ENCODE results near the gene FILIP1L. TPM values are rescaled to one million over a fixed set of nuclear protein-coding genes. Genes with fewer than 3 reads are reported as not detected.

FILIP1L gene
- polyA plus RNA-seq, 1 experiment: 31.2 TPM

- no peak overlapping the region for H3K4me3 ChIP-seq (ENCODE audit: low read depth, low read length)
- no peak for DNase-seq (ENCODE audit: low read depth)
- no peaks in the 10 kb centered on the region for H3K36me3 ChIP-seq (ENCODE audit: control insufficient read depth, insufficient read depth, low read length)
- ChIA-PET POLR2A (interaction anchor here (0.6 kb wide), 1 partner anchor 568 kb away, joined by 9 read pairs; no protein-coding TSS in a partner anchor), CTCF (no interaction called here)
- TF ChIP-seq, protein P1, sequence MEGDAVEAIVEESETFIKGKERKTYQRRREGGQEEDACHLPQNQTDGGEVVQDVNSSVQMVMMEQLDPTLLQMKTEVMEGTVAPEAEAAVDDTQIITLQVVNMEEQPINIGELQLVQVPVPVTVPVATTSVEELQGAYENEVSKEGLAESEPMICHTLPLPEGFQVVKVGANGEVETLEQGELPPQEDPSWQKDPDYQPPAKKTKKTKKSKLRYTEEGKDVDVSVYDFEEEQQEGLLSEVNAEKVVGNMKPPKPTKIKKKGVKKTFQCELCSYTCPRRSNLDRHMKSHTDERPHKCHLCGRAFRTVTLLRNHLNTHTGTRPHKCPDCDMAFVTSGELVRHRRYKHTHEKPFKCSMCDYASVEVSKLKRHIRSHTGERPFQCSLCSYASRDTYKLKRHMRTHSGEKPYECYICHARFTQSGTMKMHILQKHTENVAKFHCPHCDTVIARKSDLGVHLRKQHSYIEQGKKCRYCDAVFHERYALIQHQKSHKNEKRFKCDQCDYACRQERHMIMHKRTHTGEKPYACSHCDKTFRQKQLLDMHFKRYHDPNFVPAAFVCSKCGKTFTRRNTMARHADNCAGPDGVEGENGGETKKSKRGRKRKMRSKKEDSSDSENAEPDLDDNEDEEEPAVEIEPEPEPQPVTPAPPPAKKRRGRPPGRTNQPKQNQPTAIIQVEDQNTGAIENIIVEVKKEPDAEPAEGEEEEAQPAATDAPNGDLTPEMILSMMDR (IDR thresholded peaks at IDR 0.05; ENCODE audit: insufficient read depth, low read depth, low read length): no peak
- H3K27me3 ChIP-seq (ENCODE audit: control insufficient read depth, insufficient read depth, low read length): no peaks in the 10 kb centered on the region
Measured at GRCh38 chr3:99965077-99965476, 149.2 kb downstream of the FILIP1L start.

- H3K36me3 ChIP-seq (ENCODE audit: control insufficient read depth, insufficient read depth, low read length): no peaks in the 10 kb centered on the region
- TF ChIP-seq, protein P1 (IDR thresholded peaks at IDR 0.05; ENCODE audit: insufficient read depth, low read depth, low read length): no peak
- ChIA-PET CTCF (no interaction called here), POLR2A (interaction anchor here (1.2 kb wide), 1 partner anchor 79 kb away, joined by 4 read pairs; no protein-coding TSS in a partner anchor)
- no peak for DNase-seq (ENCODE audit: low read depth)
- no peaks in the 10 kb centered on the region for H3K27me3 ChIP-seq (ENCODE audit: control insufficient read depth, insufficient read depth, low read length)
- H3K4me3 ChIP-seq (ENCODE audit: low read depth, low read length): no peak overlapping the region
Measured at GRCh38 chr3:99962703-99963102, 151.6 kb downstream of the FILIP1L start.

DNA sequence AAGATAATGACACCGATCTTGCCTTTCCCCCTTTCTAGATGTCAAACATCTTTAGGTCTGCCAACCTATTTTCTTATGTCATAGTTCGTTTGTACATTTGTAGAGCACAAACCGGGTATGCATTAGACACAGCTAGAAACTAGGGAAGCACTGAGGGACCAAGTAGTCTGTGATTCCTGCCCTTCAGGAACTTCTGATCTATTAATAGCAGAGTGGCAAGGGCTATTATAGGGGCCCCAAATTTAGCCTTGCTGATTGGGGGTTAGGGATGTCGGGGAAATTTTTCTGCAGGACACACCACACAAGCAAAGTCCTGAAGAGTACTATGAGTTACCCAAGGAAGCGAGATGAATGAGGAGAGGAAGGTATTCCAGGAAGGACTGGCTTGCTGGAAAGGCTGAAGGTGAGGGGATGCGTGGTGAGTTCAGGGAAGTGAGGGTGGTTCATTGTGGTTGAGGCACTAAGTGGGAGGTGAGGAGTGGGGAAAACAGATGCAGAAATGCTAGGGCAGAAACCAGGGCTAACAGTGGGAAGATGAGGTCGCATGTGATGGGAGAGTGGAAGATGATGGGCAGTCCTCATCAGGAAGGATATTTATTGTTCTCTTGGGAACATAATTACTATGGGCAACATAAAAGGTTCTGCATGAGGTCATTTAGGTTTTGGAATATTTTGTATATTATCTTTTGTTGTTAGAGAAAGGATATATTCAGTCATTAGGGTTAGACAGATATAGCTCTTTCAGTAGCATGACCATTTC lies 152.4 kb downstream of the FILIP1L start:
- ChIA-PET CTCF (no interaction called here), POLR2A (interaction anchor here (1.2 kb wide), 1 partner anchor 80 kb away, joined by 4 read pairs; no protein-coding TSS in a partner anchor)
- Histone ChIP-seq H3K27me3 (ENCODE audit: control insufficient read depth, insufficient read depth, low read length) (no peaks in the 10 kb centered on the region), H3K4me3 (ENCODE audit: low read depth, low read length) (no peak overlapping the region), H3K36me3 (ENCODE audit: control insufficient read depth, insufficient read depth, low read length) (no peaks in the 10 kb centered on the region)
- no peak for DNase-seq (ENCODE audit: low read depth)
- TF ChIP-seq, protein P1 (IDR thresholded peaks at IDR 0.05; ENCODE audit: insufficient read depth, low read depth, low read length): no peak

- H3K4me3 ChIP-seq (ENCODE audit: low read depth, low read length): no peak overlapping the region
- CTCF ChIA-PET: interaction anchor here (0.7 to 1.3 kb wide), 2 partner anchors 91 to 95 kb away, joined by 3 read pairs; no protein-coding TSS in a partner anchor
- no peak for DNase-seq (ENCODE audit: low read depth)
- POLR2A ChIA-PET: no interaction called here
- no peaks in the 10 kb centered on the region for H3K36me3 ChIP-seq (ENCODE audit: control insufficient read depth, insufficient read depth, low read length)
- no peaks in the 10 kb centered on the region for H3K27me3 ChIP-seq (ENCODE audit: control insufficient read depth, insufficient read depth, low read length)
- TF ChIP-seq, protein P1 (IDR thresholded peaks at IDR 0.05; ENCODE audit: insufficient read depth, low read depth, low read length): no peak
Measured at GRCh38 chr3:99960941-99961340, 153.4 kb downstream of the FILIP1L start.

- ChIA-PET CTCF (interaction anchor here (0.7 to 1.3 kb wide), 2 partner anchors 90 to 96 kb away, joined by 3 read pairs; no protein-coding TSS in a partner anchor), POLR2A (no interaction called here)
- TF ChIP-seq, protein P1 (IDR thresholded peaks at IDR 0.05; ENCODE audit: insufficient read depth, low read depth, low read length): no peak
- no peaks in the 10 kb centered on the region for H3K27me3 ChIP-seq (ENCODE audit: control insufficient read depth, insufficient read depth, low read length)
- no peaks in the 10 kb centered on the region for H3K36me3 ChIP-seq (ENCODE audit: control insufficient read depth, insufficient read depth, low read length)
- no peak for DNase-seq (ENCODE audit: low read depth)
- no peak overlapping the region for H3K4me3 ChIP-seq (ENCODE audit: low read depth, low read length)
Measured at GRCh38 chr3:99960123-99960878, 154.0 kb downstream of the FILIP1L start.
